NCI-H2081 (cell line): ENCODE results near the gene TXNRD2.

Experiments
- DNase-seq, 2 experiments: peaks; one replicate each; lab custom pipeline; 2025; lab: John Stamatoyannopoulos, UW

TXNRD2 gene

DNA sequence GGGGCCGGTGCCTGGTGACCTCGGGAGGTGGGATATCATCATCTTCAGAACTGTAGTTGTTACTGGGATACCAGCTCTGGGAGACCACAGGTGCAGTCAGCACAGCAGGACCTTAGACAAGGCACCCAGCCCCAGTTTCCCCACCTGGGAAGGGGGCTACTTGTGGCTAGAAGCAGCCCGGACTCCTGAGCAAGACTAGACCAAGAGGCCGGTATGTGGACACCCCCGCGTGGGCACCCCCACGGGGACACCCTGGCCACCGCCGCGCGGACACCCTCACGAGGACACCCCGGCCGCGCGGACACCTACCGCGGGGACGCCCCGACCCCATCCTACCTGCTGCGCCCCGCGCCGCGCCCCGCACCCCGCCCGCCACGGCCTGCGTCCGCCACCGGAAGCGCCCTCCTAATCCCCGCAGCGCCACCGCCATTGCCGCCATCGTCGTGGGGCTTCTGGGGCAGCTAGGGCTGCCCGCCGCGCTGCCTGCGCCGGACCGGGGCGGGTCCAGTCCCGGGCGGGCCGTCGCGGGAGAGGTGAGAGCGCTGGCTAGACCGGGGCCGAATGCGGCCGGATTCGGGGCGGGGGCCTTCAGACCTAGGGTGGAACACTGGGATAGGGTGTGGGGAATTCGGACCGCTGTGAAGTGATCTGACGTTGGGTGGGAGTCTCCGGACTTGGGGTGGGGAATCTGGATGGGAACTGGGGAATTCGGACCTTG, at the start of gene TXNRD2, which contains the start of gene COMT:
TSS of gene TXNRD2 (minus strand) at position 454 of the 718 bp plus-strand sequence. CDS start at position 439, 15 bp downstream.
TSS of gene COMT (plus strand) at position 408 of the 718 bp plus-strand sequence. CDS start 20,755 bp downstream, outside the sequence.
- DNase-seq, result peak; percentile 57 to 74

GRCh38 chr22:19991395-19991644, 49.7 kb upstream of the TXNRD2 start:
- no peak for DNase-seq

GRCh38 chr22:19990609-19991394, 49.2 kb upstream of the TXNRD2 start:
- no peak for DNase-seq

- no peak for DNase-seq
These were observed 48.6 kb upstream of the TXNRD2 start for GRCh38 chr22:19990188-19990587.

- DNase-seq, result no peak
These were observed 48.1 kb upstream of the TXNRD2 start for GRCh38 chr22:19989725-19990067.

- DNase-seq, result no peak
These were observed 47.5 kb upstream of the TXNRD2 start for GRCh38 chr22:19988965-19989724.

- no peak for DNase-seq
These were observed 46.8 kb upstream of the TXNRD2 start for GRCh38 chr22:19988331-19988808.

GRCh38 chr22:19987394-19988306, 46.0 kb upstream of the TXNRD2 start:
- DNase-seq, result no peak

DNA sequence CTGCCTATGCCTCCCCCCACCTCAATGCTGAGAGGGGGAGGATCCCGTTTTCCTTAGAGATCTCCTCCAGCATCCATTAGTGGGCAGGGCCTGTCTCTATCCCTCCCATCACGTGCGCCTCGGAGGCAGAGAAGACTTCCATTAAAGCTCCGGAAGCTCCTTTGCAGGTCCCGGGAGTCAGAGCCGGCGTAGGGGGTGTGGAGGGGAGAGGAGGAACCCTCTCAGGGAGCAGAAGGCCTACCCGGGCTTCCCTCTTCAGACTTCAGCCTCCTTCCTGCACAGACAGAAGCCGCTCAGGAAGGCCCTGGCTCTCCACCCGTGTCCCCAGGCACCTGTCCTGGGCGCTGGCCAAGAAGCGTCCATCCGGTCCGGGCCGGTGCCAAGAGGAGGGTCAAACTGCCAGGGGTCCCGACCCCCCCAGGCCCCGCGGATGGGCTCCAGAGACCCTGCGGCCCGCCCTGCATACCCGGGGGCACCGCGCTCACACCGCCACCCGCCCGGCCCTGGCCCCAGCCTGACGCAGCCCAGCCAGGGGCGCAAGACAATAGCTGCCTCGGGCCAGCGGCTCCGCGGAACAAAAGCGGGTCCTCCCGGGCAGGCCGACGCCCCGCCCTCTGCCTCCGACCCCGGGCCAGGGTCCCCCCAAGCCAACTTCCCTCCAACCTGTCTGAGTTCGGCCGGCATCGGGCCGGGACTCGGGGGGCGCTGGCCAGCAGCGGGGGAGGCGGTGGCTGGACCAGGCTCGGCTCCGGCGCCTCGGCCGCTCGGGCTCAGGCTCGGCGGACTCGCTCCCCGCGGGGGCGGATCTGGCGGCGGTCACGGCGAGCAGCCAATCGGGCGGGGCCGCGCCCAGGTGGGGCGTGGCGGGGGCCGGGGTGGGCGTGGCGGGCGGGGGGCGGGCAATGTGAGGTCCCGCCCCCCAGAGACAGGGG, 45.1 kb upstream of the TXNRD2 start:
- peak; percentile 63 to 66 for DNase-seq

DNA sequence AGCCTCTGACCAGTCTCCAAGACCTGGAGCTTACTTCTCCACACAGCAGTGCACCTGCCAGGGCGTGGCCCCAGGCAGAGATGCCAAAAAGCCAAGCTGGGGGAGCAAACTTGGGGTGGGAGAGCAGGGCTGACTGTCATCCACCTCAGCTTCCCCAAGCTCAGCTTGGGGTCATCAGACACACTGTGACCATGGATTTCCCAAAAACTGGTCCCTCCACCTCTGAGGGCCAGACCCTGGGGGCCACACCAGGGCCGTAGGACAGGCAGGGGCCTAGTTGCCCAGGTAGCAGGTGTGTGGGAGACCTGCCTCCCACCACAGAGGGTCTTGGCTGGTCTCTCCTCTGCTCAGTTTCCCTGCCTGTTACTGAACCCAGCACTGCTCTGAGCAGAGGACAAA, 44.4 kb upstream of the TXNRD2 start:
- no peak for DNase-seq

GRCh38 chr22:19984851-19985811, 43.5 kb upstream of the TXNRD2 start:
- no peak for DNase-seq

DNA sequence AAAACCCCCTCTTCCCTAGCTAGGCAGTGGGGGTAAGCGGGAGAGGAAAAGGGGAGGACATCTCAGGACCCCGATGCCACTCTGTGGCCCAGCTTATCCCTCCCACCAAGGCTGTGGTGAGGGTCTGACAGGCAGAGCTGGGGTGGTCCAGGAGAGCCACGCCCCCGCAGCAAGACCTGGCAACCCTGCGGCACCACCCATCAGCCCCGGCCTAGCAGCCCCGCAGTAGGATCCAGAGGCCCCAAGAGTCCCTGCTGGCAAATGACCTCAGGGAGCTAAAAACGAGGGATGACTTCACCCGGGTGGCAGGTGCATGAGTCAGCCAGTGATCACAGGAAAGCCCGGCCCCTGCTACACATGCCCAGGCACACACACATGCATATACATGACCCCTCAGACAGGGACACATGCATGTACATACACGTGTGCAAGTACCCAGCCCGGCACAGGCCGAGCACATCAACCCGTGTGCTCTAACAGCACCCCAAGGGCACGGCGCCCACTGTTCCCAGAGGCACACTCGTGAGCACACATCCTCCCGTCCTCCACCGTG, 42.7 kb upstream of the TXNRD2 start:
- DNase-seq, result peak in 1 of 2 experiments; percentile 49

DNA sequence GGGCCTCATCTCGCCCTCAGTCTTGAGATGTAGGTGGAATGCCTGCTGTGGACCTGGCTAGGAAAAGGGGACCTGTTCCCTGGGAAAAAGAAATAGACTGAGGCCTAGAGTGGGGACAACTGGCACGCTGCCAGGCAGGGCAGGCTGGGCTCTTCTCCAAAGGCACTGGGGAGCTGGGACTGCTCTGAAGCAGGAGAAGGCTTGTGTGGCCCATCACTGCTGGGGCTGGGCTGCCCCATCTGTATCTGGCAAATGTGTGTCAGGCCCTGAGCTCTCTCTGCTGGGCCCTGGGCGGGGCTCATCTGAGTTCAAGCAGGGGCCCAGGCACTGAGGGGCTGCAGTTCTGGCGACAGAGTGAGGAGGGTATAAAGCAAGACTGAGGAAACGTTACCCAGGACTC, 42.1 kb upstream of the TXNRD2 start:
- no peak for DNase-seq

GRCh38 chr22:19982991-19983578, 41.5 kb upstream of the TXNRD2 start:
- no peak for DNase-seq

DNA sequence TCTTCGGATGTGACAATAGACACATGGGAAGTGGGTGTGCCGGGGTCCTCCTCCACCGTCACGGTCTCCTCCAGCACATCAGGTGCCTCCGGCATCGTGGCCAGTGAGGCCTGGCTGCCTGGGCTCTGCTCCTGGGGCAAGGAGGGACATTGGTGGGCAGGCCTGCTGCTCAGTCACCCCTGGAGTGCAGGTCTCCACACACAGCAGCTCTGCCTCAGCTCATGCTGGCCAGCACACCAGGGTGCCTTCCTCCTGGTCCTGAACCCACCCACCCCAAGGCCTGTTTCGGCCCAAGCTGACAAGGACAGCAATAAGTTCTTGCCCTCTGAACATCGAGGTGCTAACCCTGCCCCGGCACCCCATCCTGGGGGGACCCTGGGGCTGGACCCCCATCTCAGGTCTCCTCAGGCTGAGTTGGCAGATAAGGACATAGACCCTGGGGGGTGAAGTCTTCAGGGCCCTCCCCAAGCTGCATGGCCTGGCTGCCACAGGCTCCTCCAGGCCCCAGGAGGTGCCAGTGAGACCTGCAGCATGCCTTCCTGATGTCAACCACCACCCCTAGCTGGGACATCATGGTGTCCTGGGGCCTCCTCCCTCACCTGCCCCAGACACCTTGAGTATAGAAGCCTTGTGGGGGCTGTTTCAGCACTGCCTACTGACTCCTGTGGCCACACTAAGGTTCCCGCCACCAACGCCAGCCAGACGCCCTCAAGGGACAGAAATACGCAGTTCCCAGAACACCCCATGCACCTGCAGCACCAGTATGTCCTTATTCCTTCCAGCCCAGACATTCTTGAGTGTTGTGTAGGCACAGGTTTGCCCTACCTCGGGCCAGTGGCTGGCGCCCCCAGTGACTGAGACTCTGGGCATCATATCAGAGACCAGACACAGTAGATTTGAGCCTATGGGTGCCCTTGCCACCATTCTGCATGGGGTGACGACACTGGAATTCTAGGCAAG, 40.6 kb upstream of the TXNRD2 start:
- no peak for DNase-seq

DNA sequence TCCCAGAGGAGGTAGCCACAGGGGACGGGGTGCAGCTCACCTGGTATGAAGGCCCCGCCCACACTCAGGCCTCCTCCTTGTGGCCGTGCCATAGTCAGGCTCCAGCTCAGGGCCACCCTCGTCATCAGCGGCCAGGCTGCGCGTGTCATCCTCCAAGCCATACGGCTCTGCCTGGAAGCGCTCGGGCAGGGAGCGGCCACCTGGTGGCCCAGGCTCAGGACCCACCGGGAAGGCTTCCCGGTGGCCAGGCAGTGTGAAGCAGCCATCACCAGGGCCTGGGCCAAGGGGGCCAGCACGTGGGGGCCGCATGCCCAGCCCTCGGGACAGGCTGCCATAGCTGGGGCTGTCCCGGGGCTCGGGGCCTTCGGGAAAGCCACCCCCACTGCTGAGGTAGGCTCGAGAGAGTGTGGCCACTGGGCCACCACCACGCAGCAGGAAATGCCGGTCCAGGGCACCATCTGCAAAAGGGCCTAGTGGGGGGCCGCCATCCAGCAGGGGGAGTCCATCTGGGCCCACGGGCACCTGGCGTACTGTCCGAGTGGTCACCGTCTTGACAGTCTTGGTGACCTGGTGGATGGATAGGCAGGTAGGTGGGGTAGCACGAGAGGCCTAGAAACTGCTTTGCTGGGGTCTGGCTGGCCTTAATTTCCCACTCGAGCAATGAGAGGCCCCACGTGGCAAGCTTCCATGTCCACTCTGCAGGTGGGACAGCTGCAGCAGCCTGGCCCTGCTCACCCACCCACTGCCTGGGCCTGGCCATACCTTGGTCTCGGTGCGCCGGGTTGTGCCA, 39.7 kb upstream of the TXNRD2 start:
- no peak for DNase-seq

- DNase-seq, result no peak
These were observed 39.1 kb upstream of the TXNRD2 start for GRCh38 chr22:19980766-19981165.
